Upper lobe of right lung (tissue), 1 donor: ENCODE results near the gene AK2. TPM values are rescaled to one million over a fixed set of nuclear protein-coding genes. Genes with fewer than 3 reads are reported as not detected.

Experiments used
- ATAC-seq: fragments of 200-7000 bp; cut with Tn5 transposase; one replicate; pipeline ENCODE4 v1.9.1; 2020; ENCODE audit warnings: mild to moderate bottlenecking, moderate library complexity
- DNase-seq: peaks from one replicate; pipeline ENCODE4 v3.0.0-alpha.2; 2020
- H3K27ac ChIP-seq: fragments of 200-600 bp; one replicate; pipeline ENCODE4 v1.8.0; 2022
- H3K27me3 ChIP-seq: fragments of 200-600 bp; one replicate; pipeline ENCODE4 v1.8.0; 2022; ENCODE audit warnings: mild to moderate bottlenecking
- H3K36me3 ChIP-seq: fragments of 200-600 bp; one replicate; pipeline ENCODE4 v1.8.0; 2022
- H3K4me1 ChIP-seq: fragments of 200-600 bp; one replicate; pipeline ENCODE4 v1.8.0; 2022
- H3K4me3 ChIP-seq: fragments of 200-600 bp; one replicate; pipeline ENCODE4 v1.8.0; 2022; ENCODE audit warnings: mild to moderate bottlenecking
- H3K9me3 ChIP-seq: fragments of 200-600 bp; one replicate; pipeline ENCODE4 v1.8.0; 2022
- CTCF ChIP-seq: fragments of 200-600 bp; IDR thresholded peaks from one replicate; pipeline ENCODE4 v1.8.0; 2022; ENCODE audit warnings: antibody characterized with exemption
- intact Hi-C: fragments of 100-400 bp; cut with DNase I; formaldehyde crosslinking; loops from one replicate; pipeline ENCODE4 v1.11.0; 2022
- total RNA-seq: library from RNA; stranded (reverse); fragmentation: NEBNext Ultra II Directional; extraction: Animal tissue kit (Norgen Biotek cat#: 25700); gene quantifications from one replicate; pipeline ENCODE4 v1.2.1, GENCODE V29; 2021
- donor health status: DM: no; HTN: yes; CAD: no; lungs with severe emphysema.

The AK2 gene
- total RNA-seq, 1 donor from 2014 or later = 106 TPM

DNA sequence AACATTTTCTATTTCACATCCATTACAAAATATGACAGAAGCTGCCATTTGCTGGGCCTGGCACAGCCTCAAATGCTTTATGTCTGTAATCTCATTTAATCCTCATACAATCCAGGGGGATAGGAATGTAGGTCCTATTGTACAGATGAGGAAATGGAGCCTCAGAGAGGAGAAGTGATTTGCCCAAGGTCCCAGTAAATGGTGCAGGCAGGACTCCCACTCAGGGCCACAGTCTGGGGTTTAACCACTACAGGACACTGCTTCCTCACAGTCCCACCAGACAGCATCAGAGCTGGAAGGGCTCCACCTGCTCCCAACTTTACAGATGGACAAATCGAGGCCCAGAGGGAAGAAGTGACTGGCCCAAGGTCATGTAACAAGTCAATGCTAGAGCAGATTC is 51.5 kb downstream of the AK2 start:
- intact Hi-C loops = no loop called here
- no peak for DNase-seq
- H3K36me3 ChIP-seq = no peaks in the 10 kb centered on the region
- H3K27me3 ChIP-seq = no peaks in the 10 kb centered on the region
- no peak overlapping the region for H3K4me3 ChIP-seq
- H3K4me1 ChIP-seq = peaks cover 57% of the 10 kb centered on the region
- no peak overlapping the region for H3K27ac ChIP-seq
- no peak for ATAC-seq
- H3K9me3 ChIP-seq = no peaks in the 10 kb centered on the region
- TF ChIP-seq CTCF = no peak

DNA sequence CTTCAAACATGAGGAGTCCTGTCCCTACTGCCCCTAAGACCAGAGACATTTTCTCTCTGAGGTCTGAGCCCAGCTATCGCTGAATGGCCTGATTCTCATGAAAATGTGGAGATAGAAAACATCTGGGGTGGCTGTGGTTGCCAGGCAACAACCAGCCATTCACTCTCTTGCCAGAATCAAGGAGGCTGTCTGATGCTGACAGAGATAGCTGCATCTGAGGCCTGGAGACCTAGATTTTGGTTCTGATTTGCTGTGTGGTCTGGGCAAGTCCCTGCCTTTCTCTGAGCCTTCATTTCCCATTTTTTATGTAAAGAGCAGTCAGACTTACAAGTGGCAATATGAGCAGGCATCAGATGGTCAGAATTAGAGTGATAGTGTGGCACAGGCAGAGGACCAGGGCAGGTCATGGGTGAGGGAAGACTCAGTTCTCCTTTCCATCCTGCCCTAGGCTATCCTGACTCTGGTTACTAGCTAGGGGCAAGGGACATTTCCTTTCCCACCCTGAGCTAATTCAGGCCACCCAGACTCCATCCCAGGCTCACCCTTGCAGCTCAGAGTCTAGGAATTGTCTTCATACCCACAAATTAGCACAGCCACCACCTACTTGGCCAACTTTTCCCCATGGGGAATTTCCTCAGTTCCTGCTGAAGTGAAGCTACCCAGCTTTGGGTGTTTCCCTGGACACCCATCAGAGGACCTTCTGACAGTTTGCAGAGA is 52.1 kb downstream of the AK2 start:
- Histone ChIP-seq H3K9me3 (no peaks in the 10 kb centered on the region), H3K27ac (peak overlapping the region; percentile 68), H3K36me3 (no peaks in the 10 kb centered on the region), H3K27me3 (no peaks in the 10 kb centered on the region), H3K4me3 (no peak overlapping the region), H3K4me1 (peaks cover 56% of the 10 kb centered on the region)
- no peak for DNase-seq
- intact Hi-C loops = no loop called here
- TF ChIP-seq CTCF = no peak
- ATAC-seq = no peak

GRCh38 chr1:32984090-32984454 is 52.6 kb downstream of the AK2 start:
- H3K9me3 ChIP-seq = no peaks in the 10 kb centered on the region
- H3K4me3 ChIP-seq = no peak overlapping the region
- H3K27ac ChIP-seq = peak overlapping the region; percentile 68
- no peaks in the 10 kb centered on the region for H3K36me3 ChIP-seq
- no peak for TF ChIP-seq CTCF
- intact Hi-C loops = no loop called here
- no peaks in the 10 kb centered on the region for H3K27me3 ChIP-seq
- H3K4me1 ChIP-seq = peaks cover 52% of the 10 kb centered on the region
- DNase-seq = no peak
- no peak for ATAC-seq

DNA sequence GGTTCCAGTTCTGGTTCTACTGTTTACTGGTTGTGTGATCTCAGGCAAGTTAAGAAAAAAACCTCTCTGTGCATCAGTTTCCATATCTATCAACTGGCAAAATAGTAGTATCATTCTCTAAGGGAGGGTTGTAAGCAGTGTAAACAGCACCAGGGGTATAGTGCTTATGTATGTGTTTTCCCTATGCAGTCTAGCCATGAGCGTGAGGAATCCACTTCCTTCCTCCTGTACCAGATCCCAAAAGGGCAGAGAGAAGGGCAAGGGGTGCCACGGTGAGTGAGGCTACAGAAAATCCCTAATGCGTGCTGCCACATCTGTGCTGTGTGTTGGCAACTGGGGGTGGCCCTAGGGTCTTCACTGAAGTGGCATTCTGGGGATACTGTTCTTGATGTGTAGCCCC is 53.7 kb downstream of the AK2 start:
- Histone ChIP-seq H3K27me3 (no peaks in the 10 kb centered on the region), H3K4me3 (no peak overlapping the region), H3K4me1 (peaks cover 43% of the 10 kb centered on the region), H3K27ac (no peak overlapping the region), H3K9me3 (no peaks in the 10 kb centered on the region), H3K36me3 (no peaks in the 10 kb centered on the region)
- intact Hi-C loops = no loop called here
- DNase-seq (no peak), ATAC-seq (no peak)
- no peak for TF ChIP-seq CTCF

DNA sequence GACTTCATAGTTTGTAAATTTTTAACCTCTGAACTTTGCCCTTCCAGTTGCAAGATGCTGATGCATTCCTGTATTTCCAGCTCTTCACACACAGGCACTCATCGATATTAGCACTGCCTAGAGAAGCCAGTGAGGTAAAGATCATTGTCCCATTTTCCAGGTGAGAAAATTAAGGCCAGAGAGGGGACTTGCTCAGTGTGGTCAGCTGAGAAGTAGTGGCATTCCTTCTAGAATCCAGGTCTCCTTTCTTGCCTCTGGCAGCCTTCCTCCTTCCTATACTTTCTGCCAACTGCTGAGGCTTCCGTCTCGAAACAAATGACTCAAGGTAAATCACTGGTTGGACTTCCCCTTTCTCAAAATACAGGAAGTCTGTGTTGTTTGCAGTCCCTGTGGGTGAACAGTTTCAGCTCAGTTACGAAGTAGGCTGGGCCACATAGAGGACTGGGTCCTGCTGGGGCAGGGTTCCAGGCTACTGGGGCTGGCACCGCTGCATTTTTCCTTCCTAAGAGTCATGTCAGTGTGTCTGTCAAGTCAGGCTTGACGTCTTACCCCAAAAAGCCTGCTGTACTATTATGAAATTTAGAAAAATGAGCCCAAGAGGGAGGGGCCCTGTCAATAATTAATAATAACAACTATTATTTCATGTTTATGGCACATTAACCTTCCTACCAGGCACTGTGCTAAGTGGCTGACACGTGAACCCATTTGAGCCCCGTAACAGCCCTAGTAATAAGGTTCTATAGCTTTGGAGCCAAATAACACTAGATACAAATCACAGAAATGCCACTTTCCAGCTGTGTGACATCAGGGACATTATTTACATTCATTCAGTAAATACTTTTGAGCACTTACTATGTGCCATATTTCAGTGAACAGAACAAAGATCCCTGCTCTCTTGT is 55.4 kb downstream of the AK2 start:
- Histone ChIP-seq H3K27me3 (no peaks in the 10 kb centered on the region), H3K4me1 (peaks cover 43% of the 10 kb centered on the region), H3K4me3 (peak overlapping the region; percentile 6), H3K36me3 (no peaks in the 10 kb centered on the region), H3K27ac (peak overlapping the region; percentile 79), H3K9me3 (no peaks in the 10 kb centered on the region)
- DNase-seq (peak; percentile 81), ATAC-seq (peak; percentile 96)
- intact Hi-C loops = no loop called here
- no peak for TF ChIP-seq CTCF
